Smooth muscle cell of the umbilical artery (primary cell): ENCODE data around the gene NHERF2. TPM values are rescaled to one million over a fixed set of nuclear protein-coding genes. Genes with fewer than 3 reads are reported as not detected.

Experiments used
- total RNA-seq: library from RNA; depleted of rRNA; stranded (reverse); fragments of >200 nt; gene quantifications from 2 replicates; pipeline ENCODE4 v1.2.3, GENCODE V29; 2014

Gene NHERF2
- 19.0 and 24.5 TPM in 2 replicates for total RNA-seq

DNA sequence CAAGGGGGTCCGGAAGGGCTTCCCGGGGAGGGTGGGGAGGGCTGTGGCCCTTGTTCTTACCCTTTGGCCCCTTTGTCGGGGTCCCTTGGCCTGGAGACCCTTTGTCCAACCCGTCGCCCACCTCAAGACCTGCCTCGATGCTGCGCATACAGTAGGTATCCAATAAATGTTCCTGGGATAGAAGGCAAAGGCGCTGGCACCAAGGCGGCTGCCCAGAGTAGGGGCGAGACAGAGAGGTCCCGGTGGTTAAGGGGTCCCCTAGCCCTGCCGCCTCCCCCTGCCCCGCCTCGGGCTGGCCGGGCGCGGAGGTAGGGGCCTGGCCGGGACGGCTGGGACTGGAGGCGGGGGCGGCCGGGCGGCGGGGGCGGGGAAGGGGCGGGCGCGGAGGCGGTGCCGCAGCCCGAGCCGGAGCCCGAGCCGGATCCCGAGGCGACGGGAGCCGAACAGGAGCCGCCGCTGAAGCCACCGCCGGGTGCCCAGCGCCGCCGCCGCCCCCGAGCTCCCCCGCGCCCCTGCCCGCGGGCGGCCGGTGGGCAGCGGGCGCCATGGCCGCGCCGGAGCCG is at the start of gene NHERF2:
Gene NHERF2, plus strand, starts transcription at position 442 of the 563 bp plus-strand sequence. Its CDS starts 104 bp downstream, at position 546.

DNA sequence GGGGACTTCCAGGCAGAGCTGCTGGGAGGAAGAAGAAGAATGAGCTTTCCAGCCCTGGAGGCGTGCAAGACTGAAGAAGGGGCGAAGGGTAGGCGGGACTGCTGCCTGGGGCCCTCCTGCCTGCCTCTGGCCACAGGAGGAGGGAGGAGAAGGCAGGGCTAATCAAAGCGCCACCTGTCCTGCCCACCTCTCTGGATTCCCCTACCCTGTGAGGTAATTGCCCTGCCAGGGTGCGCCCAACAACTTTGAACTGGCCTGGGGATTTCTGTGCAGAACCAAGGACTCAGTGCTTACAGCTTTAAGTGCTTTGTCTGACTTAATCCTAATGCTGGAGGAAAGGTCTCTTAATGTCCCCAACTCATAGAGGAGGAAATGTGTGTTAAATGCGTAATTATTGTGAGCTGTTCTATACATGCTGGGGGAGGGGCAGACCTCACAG is 45.3 kb upstream of the NHERF2 start, which contains the start of gene NOXO1:
Gene NOXO1, minus strand, starts transcription at position 72 of the 439 bp plus-strand sequence. CDS start 290 bp downstream, outside the sequence.

GRCh38 chr16:1983544-1984346 is 43.0 kb upstream of the NHERF2 start, which contains the start of gene GFER:
Gene GFER (plus strand): TSS chr16:1984193. CDS start chr16:1984219, 26 bp downstream.

DNA sequence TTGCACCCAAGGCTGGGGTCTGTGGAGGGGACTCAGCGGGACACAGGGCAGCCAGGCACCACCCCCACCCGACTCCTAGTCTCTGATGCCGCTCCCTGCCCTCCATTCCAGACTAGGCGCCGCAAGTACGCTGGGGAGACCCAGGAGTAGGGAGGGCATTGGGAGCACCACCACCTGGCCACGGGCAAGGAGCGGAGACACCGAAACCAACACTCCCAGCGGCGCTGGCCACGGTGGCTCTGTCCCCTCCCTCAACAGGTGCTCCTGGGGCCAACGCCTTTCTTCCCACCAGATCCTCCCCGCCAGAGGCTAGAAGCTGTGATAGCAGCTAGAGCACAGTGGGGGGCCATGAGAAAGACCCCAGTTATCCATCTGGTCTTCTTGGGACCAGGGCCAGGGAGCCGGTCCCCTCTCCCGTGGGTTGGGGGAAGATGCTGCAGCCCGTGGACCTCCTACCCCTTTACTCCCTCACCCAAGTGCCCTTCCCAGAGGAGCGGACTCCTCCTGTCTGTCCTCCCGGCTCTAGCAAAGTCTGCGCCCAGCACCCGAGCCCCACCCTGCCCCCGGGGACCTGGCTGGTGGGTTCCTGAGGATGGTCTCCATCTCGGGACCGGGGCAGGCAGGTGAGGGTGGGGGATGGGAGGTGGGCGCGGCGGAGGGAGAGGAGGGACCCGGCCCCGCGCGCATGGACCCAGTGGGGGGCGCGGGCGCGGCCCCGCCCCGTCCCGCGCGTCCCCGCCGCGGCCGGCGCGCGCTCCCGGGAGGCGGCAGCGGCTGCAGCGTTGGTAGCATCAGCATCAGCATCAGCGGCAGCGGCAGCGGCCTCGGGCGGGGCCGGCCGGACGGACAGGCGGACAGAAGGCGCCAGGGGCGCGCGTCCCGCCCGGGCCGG is 37.2 kb upstream of the NHERF2 start, which contains the start of gene SYNGR3:
Gene SYNGR3, plus strand, starts transcription at position 762 of the 892 bp plus-strand sequence. CDS start 133 bp downstream, outside the sequence.

GRCh38 chr16:2009791-2010510 is 16.8 kb upstream of the NHERF2 start, which contains the start of gene ZNF598:
Gene ZNF598 (minus strand): TSS chr16:2009821.

DNA sequence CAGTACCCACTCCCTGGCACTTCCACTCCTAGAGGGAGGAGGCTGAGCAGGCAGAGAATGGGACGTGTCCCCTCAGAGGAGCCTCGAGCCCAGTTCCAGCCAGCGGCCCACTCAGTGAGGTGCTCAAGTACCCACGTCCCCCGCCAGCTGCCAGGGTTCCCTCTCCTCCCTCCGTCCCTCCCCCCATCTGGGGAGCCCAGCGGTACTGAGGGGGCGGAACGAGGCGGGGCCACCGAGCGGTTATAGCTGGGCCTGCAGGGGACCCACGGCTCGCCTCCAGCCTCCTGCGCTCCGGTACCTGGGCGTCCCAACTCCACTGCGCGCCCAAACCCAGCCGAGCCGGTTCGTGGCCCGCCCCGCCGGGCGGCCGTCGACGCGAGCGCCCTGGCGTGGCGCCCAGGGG is 7.2 kb upstream of the NHERF2 start, which contains the start of gene NPW:
Gene NPW, plus strand, starts transcription at position 268 of the 403 bp plus-strand sequence.

DNA sequence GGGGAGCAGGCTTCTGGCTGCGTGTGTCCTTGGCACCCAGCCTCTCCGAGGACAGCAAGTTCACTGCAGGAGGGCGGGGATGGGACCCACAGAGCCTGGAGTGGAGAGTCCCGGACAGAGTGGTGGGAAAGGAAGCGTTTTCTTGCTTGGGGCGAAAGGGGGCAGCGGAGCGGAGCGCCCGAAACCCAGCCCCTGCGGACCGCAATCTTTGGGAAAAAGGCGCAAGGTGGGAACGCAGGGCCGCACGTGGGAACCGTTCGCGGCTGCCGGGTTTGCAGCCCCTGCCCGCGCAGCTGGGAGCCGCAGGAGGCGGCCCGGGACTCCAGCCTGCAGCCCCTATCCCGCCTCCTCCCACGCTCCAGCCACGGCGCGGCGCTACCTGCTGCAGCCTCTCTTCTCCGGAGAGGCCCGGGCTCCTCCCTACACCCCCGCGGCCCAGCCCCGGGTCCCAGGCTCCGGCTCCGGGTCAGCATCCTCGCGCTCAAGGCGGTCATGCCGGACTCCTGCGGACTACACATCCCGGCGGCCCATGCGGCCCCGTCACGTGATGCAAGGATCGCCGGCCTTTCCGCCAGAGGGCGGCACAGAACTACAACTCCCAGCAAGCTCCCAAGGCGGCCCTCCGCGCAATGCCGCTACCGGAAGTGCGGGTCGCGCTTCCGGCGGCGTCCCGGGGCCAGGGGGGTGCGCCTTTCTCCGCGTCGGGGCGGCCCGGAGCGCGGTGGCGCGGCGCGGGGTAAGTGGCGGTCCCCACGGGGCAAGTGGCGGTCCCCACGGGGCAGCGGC is 20.8 kb downstream of the NHERF2 start, which contains the start of the genes NTHL1 and TSC2:
Gene NTHL1, minus strand, starts transcription at position 505 of the 786 bp plus-strand sequence. Its CDS starts 11 bp downstream, at position 494.
Gene TSC2, plus strand, starts transcription at position 656 of the 786 bp plus-strand sequence. CDS start 631 bp downstream, outside the sequence.

Other genes with a start within 250 kb of the NHERF2 start
- 24.1 and 30.9 TPM in 2 replicates for gene SPSB3, start 244.3 kb upstream of the NHERF2 start, total RNA-seq
- 52.0 and 60.9 TPM in 2 replicates for gene NUBP2, start 243.9 kb upstream of the NHERF2 start, total RNA-seq
- gene IGFALS, start 233.2 kb upstream of the NHERF2 start, total RNA-seq, result not detected in 2 replicates
- gene HAGH, start 200.1 kb upstream of the NHERF2 start, total RNA-seq, result 54.9 and 57.3 TPM in 2 replicates
- gene FAHD1, start 199.7 kb upstream of the NHERF2 start, total RNA-seq, result 57.6 and 61.4 TPM in 2 replicates
- gene MEIOB, start 154.7 kb upstream of the NHERF2 start, total RNA-seq, result not detected in 2 replicates
- gene HS3ST6, start 108.5 kb upstream of the NHERF2 start, total RNA-seq, result not detected in 2 replicates
- 4.1 and 6.2 TPM in 2 replicates for gene MSRB1, start 83.7 kb upstream of the NHERF2 start, total RNA-seq
- not detected in 2 replicates for gene RPL3L, start 72.2 kb upstream of the NHERF2 start, total RNA-seq
- gene NDUFB10, start 67.4 kb upstream of the NHERF2 start, total RNA-seq, result 91.1 and 110 TPM in 2 replicates
- 1,386 and 1,428 TPM in 2 replicates for gene RPS2, start 62.1 kb upstream of the NHERF2 start, total RNA-seq
- gene RNF151, start 60.0 kb upstream of the NHERF2 start, total RNA-seq, result not detected in 2 replicates
- gene TBL3, start 54.8 kb upstream of the NHERF2 start, total RNA-seq, result 26.4 and 59.3 TPM in 2 replicates
- gene NOXO1, start 45.4 kb upstream of the NHERF2 start, total RNA-seq, result under 0.01 and 0.28 TPM in 2 replicates
- gene GFER, start 42.7 kb upstream of the NHERF2 start, total RNA-seq, result 11.1 and 14.3 TPM in 2 replicates
- gene SYNGR3, start 36.9 kb upstream of the NHERF2 start, total RNA-seq, result 3.6 and 7.3 TPM in 2 replicates
- 13.1 and 29.6 TPM in 2 replicates for gene ZNF598, start 17.1 kb upstream of the NHERF2 start, total RNA-seq
- gene NPW, start 7.1 kb upstream of the NHERF2 start, total RNA-seq, result 0.30 and 0.65 TPM in 2 replicates
- gene NTHL1, start 20.9 kb downstream of the NHERF2 start, total RNA-seq, result 15.3 and 25.2 TPM in 2 replicates
- gene TSC2, start 21.1 kb downstream of the NHERF2 start, total RNA-seq, result 60.9 and 71.0 TPM in 2 replicates
- gene PKD1, start 109.0 kb downstream of the NHERF2 start, total RNA-seq, result 188 and 249 TPM in 2 replicates
- 2.3 and 3.0 TPM in 2 replicates for gene RAB26, start 121.7 kb downstream of the NHERF2 start, total RNA-seq
- gene TRAF7, start 128.9 kb downstream of the NHERF2 start, total RNA-seq, result 51.4 and 89.8 TPM in 2 replicates
- 0.30 and 0.92 TPM in 2 replicates for gene CASKIN1, start 169.7 kb downstream of the NHERF2 start, total RNA-seq
- gene MLST8, start 178.6 kb downstream of the NHERF2 start, total RNA-seq, result 19.6 and 25.8 TPM in 2 replicates
- 2.1 and 9.6 TPM in 2 replicates for gene BRICD5, start 184.0 kb downstream of the NHERF2 start, total RNA-seq
- 12.8 and 16.4 TPM in 2 replicates for gene PGP, start 187.9 kb downstream of the NHERF2 start, total RNA-seq
- gene E4F1, start 196.7 kb downstream of the NHERF2 start, total RNA-seq, result 26.1 and 29.5 TPM in 2 replicates
- gene DNASE1L2, start 209.5 kb downstream of the NHERF2 start, total RNA-seq, result 1.2 and 1.3 TPM in 2 replicates
- gene ECI1, start 224.7 kb downstream of the NHERF2 start, total RNA-seq, result 22.4 and 38.0 TPM in 2 replicates
- gene RNPS1, start 241.2 kb downstream of the NHERF2 start, total RNA-seq, result 44.5 and 91.3 TPM in 2 replicates